ENCODE measurements around the gene PNMA6E. TPM values are rescaled to one million over a fixed set of nuclear protein-coding genes. Genes with fewer than 3 reads are reported as not detected.

Gene PNMA6E
- total RNA-seq, 1 donor from 2014 or later = not detected

DNA sequence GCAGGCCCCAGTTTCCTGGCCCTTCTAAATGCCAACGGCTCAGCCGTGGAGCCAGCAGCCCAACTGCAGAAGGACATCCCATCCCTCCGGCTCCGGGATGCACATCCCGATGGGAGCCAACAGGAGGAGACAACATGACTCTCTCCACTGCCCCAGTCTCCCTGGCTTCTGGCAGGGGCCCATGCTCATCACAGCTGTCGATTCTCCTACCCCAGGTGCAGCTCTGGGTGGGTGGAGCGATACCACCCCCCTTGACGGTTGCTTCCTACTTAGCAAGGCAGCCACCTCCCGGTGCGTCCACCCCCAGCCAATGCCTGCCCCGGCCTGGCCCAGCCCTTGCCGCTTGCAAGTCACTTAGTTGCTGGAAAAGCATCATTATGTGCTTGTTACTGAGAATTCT, 47.7 kb downstream of the PNMA6E start:
- no peak for DNase-seq (ENCODE audit: low read depth in 2 of 2)

DNA sequence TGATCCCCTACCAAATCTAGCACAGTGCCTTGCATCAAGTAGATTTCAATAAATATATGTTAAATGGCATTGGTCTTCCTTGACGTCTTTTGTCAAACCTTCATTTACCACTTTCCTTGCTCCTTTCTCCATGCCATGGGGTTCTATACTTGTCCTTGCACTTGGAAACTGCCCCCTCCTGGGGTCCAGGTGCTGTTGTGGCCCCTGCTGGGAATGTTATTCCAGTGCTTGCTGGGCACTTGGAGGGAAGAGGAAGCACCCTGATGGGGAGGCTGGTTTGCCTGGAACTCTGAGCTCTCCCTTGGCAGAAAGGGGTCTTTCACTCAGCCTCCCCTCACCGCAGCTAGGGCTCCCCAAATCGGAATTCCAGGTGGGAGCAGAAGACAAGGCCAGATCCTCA, 48.3 kb downstream of the PNMA6E start:
- DNase-seq (ENCODE audit: low read depth in 2 of 2) = no peak

DNA sequence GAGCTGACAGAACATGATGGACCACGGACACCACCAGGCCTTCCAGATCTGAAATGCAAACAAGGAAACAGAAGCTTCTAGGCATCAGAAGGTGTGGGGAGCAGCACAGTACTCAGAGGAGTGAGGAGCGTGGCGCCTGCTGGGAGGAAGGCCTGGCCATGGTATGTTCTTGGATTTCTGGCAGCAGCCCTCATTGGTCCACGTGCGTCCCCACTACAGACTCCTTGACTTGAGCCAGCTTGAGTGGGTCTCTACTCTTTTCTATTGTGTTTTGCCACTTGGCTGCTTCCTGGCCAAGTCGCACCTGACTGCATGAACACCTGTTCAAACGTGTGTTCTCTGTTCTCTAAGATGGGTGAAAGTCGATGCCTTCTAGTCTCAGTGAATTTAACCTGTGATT, 49.2 kb downstream of the PNMA6E start:
- DNase-seq (ENCODE audit: low read depth in 2 of 2) = no peak

DNA sequence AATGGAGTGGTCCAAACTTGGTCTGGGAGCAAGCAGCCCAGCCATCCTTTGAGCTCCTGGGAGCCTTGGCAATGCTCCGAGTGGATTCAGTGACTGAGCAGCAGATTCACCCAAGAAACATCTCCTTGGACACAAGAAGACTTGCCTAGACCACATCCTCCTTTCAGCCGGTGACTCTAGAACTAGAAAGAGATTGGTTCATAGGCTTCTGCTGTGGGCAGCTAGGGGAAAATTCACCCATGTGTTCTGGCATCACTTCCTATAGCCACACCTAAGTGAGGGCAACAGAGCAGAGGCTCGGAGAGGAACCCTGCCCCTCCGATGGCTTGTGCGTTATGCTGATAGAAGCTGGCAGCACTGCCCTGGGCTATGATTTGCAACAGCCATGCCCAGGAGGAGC, 51.2 kb downstream of the PNMA6E start:
- no peak for DNase-seq (ENCODE audit: low read depth in 2 of 2)

DNA sequence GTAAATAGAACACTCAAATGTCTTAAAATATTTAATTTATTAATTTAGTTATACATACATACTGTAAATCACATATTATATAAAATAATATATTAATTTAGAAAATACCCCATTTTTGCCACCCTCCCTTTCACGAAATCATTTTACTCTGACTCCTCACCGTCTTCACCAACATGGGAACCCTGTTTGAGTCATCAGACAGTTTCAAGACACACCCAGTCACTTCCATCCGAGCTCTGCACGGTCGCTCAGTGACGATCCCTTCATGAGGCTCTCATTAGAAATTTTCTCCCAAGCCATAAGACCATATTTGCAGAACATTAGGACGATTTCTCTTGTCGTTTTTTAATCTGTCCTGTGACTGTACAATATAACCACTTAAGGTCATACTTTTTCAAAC, 52.7 kb downstream of the PNMA6E start:
- DNase-seq (ENCODE audit: low read depth in 2 of 2) = no peak

DNA sequence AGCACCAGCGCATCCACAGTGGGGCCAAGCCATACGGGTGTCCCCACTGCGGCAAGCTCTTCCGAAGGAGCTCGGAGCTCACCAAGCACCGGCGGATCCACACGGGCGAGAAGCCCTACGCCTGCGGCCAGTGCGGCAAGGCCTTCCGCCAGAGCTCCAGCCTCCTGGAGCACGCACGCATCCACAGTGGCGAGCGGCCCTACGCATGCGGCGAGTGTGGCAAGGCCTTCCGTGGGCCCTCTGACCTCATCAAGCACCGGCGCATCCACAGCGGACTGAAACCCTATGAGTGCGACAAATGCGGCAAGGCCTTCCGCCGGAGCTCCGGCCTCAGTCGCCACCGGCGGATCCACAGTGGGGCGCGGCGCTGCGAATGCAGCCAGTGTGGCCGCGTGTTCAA, 53.6 kb downstream of the PNMA6E start:
- DNase-seq (ENCODE audit: low read depth in 2 of 2) = no peak

Other genes starting within 250 kb of the PNMA6E start
- gene MAGEA1, start 222.1 kb downstream of the PNMA6E start, total RNA-seq = not detected in 2 replicates
- gene PNMA6F, start 79.6 kb downstream of the PNMA6E start, total RNA-seq = not detected in 2 replicates
- gene ZNF275, start 67.2 kb downstream of the PNMA6E start, total RNA-seq = 3.1 and 4.4 TPM in 2 replicates
- 0.20 and 0.22 TPM in 2 replicates for gene ZFP92, start 10.1 kb upstream of the PNMA6E start, total RNA-seq
- 4.4 and 7.7 TPM in 2 replicates for gene TREX2, start 44.7 kb upstream of the PNMA6E start, total RNA-seq
- 7.8 and 11.3 TPM in 2 replicates for gene HAUS7, start 69.2 kb upstream of the PNMA6E start, total RNA-seq
- gene BGN, start 93.6 kb upstream of the PNMA6E start, total RNA-seq = 15.3 TPM in 2 replicates
- gene ATP2B3, start 116.3 kb upstream of the PNMA6E start, total RNA-seq = not detected in 2 replicates
- 31.9 and 33.1 TPM in 2 replicates for gene CCNQ, start 197.8 kb upstream of the PNMA6E start, total RNA-seq
- gene DUSP9, start 245.9 kb upstream of the PNMA6E start, total RNA-seq = under 0.01 TPM in 2 replicates